ENCODE measurements around the gene ATP9B. TPM values are rescaled to one million over a fixed set of nuclear protein-coding genes. Genes with fewer than 3 reads are reported as not detected.
A peak's percentile ranks its signal among the peaks of the same experiment; 100 is the strongest.

The ATP9B gene
- total and polyA plus RNA-seq, 2 donors from 2014 or later, result 10.0 to 48.2 TPM

GRCh38 chr18:79250301-79250981 lies 181.2 kb downstream of the ATP9B start:
- Histone ChIP-seq H3K27me3 (ENCODE audit: control insufficient read depth, insufficient read depth, low read length) (no peaks in the 10 kb centered on the region), H3K4me3 (ENCODE audit: low read length in 3 of 3) (no peak overlapping the region), H3K27ac (ENCODE audit: low read depth in 2 of 2, low read length in 2 of 2) (no peak overlapping the region), H3K4me1 (ENCODE audit: control insufficient read depth in 2 of 3, insufficient read depth in 2 of 3, low read depth in 1 of 3, low read length in 3 of 3) (peaks cover 0 to 5% (median 0%) of the 10 kb centered on the region in 3 donors), H3K9me3 (ENCODE audit: control insufficient read depth in 2 of 3, insufficient read depth in 1 of 3, low read length in 3 of 3) (no peaks in the 10 kb centered on the region), H3K9ac (ENCODE audit: low read length in 3 of 3) (no peak overlapping the region), H3K36me3 (ENCODE audit: control insufficient read depth in 2 of 3, insufficient read depth in 3 of 3, low read length in 3 of 3) (peaks cover 0 to 7% (median 0%) of the 10 kb centered on the region in 3 donors)
- no peak for TF ChIP-seq CTCF (IDR thresholded peaks at IDR 0.05; ENCODE audit: borderline replicate concordance, extremely low read depth, insufficient read depth)
- peak in 1 of 5 donors; percentile 45 for DNase-seq
- intact Hi-C loops (cut with DNase I), result no loop called here
- no peak for FAIRE-seq

- Histone ChIP-seq H3K4me3 (ENCODE audit: low read length in 3 of 3) (no peak overlapping the region), H3K9ac (ENCODE audit: low read length in 3 of 3) (no peak overlapping the region), H3K9me3 (ENCODE audit: control insufficient read depth in 2 of 3, insufficient read depth in 1 of 3, low read length in 3 of 3) (no peaks in the 10 kb centered on the region), H3K36me3 (ENCODE audit: control insufficient read depth in 2 of 3, insufficient read depth in 3 of 3, low read length in 3 of 3) (peaks cover 0 to 7% (median 0%) of the 10 kb centered on the region in 3 donors), H3K4me1 (ENCODE audit: control insufficient read depth in 2 of 3, insufficient read depth in 2 of 3, low read depth in 1 of 3, low read length in 3 of 3) (peaks cover 0 to 5% (median 0%) of the 10 kb centered on the region in 3 donors), H3K27ac (ENCODE audit: low read depth in 2 of 2, low read length in 2 of 2) (no peak overlapping the region), H3K27me3 (ENCODE audit: control insufficient read depth, insufficient read depth, low read length) (no peaks in the 10 kb centered on the region)
- DNase-seq (no peak), FAIRE-seq (no peak)
- intact Hi-C loops (cut with DNase I), result no loop called here
- TF ChIP-seq CTCF (IDR thresholded peaks at IDR 0.05; ENCODE audit: borderline replicate concordance, extremely low read depth, insufficient read depth), result no peak
Measured at GRCh38 chr18:79251021-79251420, 181.8 kb downstream of the ATP9B start.

GRCh38 chr18:79252904-79253633 lies 183.9 kb downstream of the ATP9B start:
- Histone ChIP-seq H3K4me3 (ENCODE audit: low read length in 3 of 3) (peak overlapping the region in 1 of 3 donors; percentile 9), H3K9me3 (ENCODE audit: control insufficient read depth in 2 of 3, insufficient read depth in 1 of 3, low read length in 3 of 3) (no peaks in the 10 kb centered on the region), H3K4me1 (ENCODE audit: control insufficient read depth in 2 of 3, insufficient read depth in 2 of 3, low read depth in 1 of 3, low read length in 3 of 3) (peaks cover 0 to 5% (median 0%) of the 10 kb centered on the region in 3 donors), H3K27me3 (ENCODE audit: control insufficient read depth, insufficient read depth, low read length) (no peaks in the 10 kb centered on the region), H3K27ac (ENCODE audit: low read depth in 2 of 2, low read length in 2 of 2) (peak overlapping the region in 1 of 2 donors; percentile 12), H3K36me3 (ENCODE audit: control insufficient read depth in 2 of 3, insufficient read depth in 3 of 3, low read length in 3 of 3) (peaks cover 0 to 7% (median 0%) of the 10 kb centered on the region in 3 donors), H3K9ac (ENCODE audit: low read length in 3 of 3) (no peak overlapping the region)
- intact Hi-C loops (cut with DNase I), result no loop called here
- DNase-seq (no peak), FAIRE-seq (no peak)
- TF ChIP-seq CTCF (IDR thresholded peaks at IDR 0.05; ENCODE audit: borderline replicate concordance, extremely low read depth, insufficient read depth), result no peak
